OCI-M2 (cell line): Measurements from ENCODE around the gene EXD3.
"Not testable (repeated sequence)": the region's sequence is repeated elsewhere in the genome, so short reads cannot be mapped to it uniquely, and the experiment has no call there.

Experiments
- DNase-seq: peaks from one replicate; lab custom pipeline; 2025; ENCODE audit not compliant: unreplicated experiment; lab: John Stamatoyannopoulos, UW

The EXD3 gene

DNA sequence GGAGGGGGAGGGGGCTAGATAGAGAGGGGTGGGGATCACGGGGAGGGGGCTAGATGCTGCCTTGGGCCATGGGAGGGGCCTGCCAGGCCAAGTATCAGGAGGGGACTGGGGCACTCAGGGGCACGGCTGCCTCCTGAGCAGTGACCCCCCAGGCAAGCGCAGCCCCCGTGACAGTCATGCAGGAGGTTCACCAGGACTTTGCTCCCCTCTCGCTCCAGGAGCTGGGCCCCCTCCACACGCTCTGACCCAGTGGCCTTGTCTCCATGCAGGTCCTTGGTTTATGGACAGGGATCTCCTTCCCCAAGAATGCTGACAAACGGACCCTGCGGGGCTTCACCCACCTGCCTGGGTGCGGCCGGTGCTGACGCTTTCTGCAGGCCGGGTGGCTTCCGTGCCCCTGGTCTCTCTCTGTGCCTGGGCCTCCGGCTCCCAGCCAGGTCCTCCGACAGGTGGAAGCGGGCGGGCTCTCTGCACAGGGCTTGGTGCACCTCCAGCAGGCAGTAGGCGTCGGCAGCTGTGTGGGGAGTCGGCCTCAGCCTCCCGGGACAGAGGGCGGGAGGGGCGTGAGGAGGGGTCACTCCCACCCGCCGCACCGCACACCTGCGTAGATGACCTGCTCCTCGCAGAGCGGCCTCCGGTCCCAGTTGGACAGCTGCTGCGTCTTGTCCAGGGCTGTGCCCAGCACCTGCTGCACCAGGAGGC, 74.0 kb downstream of the EXD3 start:
- no peak for DNase-seq

DNA sequence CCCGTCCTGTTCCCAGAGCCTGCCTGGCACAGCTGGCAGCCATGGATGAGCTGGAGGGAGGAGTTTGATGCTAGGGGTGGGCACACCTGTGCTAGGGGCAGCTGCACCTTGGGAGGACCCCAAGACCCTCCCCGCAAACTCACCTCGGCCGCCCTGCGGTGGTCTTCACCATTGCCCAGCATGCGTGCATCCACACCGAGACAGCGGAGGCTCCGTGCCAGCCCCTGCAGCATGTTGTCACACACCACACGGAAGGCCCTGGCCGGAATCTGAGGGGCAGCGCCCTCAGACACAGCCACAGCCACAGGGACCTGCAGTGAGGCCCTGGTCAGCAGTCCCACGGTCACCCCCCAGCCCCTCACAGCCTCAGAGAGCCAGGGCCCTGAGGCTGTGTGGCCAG, 75.0 kb downstream of the EXD3 start:
- DNase-seq = no peak

DNA sequence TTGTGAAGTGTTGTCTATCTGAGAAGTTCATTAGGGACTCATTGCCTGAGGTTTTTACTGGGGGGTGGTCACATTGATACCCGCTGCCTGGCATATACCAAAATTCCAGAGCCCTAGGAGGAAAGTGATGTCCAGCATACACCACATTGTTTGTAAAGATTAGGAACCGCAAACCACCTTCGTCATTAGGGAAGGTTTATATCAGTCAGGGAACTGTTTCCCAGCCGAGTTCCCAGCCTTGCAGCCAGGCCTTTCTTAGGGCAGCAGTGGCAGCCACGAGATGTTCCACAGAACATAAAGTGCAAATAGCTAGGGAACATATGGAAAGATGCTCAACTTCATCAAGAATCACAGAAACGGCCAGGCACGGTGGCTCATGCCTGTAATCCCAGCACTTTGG, 80.5 kb downstream of the EXD3 start:
- DNase-seq = no peak

DNA sequence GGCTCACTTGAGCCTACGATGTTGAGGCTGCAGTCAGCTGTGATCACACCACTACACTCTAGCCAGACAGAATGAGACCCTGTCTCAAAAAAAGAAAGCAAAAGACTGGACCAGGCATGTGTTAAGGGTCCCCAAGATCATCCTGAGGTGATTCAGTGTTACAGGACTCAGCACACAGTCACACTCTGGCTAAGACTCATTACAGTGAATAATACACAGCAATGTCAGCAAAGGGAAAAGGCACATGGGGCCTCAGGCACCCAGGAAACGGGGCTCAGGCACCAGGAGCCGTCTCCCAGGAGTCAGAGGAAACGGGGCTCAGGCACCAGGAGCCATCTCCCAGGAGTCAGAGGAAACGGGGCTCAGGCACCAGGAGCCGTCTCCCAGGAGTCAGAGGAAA, 81.7 kb downstream of the EXD3 start:
- DNase-seq = no peak

DNA sequence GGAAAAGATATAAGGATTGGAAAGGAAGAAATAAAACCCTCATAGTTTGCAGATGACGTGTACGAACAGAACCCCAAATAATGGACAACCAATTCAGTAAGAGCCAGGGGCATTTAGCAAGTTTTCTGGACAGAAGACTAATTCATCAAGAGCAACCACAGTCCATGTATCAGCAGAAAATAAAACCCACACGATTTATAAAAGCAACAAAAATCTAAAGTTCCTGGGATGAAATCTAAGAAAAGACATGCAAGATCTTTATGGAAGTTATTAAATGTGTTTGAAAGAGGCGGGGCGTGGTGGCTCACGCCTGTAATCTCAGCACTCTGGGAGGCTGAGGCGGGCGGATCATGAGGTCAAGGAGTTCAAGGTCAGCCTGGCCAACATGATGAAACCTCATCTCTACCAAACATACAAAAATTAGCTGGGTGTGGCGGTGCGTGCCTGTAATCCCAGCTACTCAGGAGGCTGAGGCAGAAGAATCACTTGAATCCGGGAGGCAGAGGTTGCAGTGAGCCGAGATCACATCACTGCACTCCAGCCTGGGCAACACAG, 83.0 kb downstream of the EXD3 start:
- not testable (repeated sequence) for DNase-seq

DNA sequence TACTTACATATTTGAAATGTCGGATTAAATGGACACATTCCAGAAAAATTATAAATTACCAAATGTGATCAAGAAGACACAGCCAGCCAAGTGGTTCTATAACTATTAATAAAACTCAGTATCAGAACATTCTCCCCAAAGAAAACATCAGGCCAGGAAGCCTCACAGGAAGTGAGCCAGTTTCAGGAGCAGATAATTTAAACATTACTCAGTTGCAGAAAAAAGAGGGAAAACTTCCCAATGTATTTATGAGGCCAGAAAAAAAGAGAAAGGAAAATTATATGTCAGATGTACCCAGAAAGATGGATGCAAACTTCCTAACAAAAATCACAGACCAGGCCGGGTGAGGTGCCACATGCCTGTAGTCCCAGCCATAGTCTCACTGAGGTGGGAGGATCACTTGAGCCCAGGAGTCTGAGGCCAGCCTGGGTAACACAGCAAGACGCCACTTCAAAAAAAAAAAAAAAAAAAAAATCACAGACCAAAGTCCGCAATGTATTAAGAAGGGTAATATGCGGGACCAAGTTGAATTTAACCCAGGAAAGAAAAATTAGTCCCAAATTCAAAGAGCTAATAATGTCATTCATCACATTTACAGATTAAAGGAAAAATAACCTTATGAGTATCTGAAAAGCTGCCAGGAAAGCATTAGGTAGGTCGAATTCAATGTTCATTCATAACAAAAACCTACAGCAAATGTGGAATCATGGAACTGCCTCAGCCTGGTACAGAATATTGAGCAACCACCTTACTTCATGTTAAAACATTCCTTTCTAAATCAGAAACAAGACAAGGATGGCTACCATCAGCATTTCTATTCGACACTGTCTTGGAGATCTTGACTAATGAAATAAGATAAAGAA, 83.7 kb downstream of the EXD3 start:
- DNase-seq = no peak

DNA sequence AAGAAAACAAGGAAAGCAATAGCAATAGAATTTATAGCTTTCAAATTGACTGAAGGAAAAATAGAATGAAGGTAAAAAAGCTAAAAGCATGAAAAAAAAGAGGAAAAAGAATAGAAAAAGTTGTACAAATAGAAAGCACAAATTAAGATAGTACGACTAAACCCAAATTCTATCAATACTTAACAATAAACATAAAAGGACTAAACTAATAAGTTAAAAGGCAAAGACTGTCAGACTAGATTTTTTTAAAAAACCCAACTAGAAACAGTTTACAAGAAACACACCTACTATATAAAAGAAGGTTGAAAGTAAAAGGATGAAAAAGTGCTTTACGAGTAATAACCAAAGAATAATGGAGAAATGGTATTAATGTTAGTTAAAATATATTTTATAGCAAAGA, 86.2 kb downstream of the EXD3 start:
- DNase-seq = no peak

DNA sequence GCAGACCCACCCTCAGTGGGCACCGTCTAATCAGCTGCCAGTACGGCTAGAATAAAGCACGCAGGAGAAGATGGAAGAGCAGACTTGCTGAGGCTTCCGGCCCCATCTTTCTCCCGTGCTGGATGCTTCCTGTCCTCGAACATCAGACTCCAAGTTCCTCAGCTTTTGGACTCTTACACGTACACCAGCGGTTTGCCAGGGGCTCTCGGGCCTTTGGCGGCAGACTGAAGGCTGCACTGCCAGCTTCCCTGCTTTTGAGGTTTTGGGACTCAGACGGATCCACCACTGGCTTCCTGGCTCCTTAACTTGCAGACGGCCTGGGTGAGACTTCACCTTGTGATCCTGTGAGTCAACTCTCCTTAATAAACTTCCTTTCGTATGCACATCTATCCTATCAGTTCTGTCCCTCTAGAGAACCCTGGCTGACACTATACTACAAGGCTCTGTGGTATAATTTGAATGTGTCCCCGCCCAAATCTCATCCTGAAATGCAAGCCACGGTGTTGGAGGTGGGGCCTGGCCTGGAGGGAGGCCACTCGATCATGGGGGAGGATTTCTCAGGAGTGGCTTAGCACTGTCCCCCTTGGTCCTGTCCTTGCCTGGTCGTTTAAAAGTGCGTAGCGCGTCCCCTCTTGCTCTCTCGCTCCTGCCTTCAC, 89.8 kb downstream of the EXD3 start:
- no peak for DNase-seq

DNA sequence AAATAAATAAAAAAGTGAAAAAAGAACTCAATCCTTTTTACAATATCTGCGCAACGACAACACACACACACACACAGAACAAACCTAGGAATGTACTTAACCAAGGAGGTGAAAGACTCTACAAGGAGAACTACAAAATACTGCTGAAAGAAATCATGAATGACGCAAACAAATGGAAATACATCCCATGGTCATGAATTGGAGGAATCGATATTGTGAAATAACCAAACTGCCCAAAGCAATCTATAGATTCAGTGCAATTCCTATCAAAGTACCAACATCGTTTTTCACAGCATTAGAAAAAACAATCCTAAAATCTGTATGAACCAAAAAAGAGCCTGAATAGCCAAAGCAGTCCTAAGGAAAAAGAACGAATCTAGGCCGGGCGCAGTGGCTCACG, 91.0 kb downstream of the EXD3 start:
- DNase-seq = no peak

DNA sequence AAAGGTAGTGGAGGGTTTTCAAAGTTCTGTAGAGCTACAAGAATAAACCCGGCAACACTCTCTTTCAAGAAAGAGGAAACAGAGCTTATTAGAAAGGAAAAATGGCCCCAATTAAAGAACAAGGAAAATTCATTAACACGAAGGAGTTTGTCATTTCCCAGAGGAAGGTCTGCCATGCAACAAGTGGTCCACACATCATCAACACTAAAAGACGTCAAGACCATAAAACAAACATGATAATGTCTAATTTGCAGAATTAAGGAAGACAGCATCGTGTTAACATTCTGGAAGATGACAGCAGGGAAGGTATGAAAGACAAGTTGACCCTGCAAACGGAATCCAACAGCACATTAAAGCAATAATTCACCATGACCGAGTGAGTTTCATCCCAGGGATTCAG, 92.3 kb downstream of the EXD3 start:
- DNase-seq = no peak

DNA sequence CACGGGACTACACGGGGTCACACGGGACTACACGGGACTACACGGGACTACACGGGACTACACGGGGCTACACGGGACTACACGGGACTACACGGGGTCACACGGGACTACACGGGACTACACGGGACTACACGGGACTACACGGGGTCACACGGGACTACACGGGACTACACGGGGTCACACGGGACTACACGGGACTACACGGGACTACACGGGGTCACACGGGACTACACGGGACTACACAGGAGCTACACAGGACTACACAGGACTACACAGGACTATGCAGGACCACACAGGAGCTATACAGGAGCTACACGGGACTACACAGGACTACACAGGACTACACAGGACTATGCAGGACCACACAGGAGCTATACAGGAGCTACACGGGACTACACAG, 93.4 kb downstream of the EXD3 start:
- DNase-seq = not testable (repeated sequence)

DNA sequence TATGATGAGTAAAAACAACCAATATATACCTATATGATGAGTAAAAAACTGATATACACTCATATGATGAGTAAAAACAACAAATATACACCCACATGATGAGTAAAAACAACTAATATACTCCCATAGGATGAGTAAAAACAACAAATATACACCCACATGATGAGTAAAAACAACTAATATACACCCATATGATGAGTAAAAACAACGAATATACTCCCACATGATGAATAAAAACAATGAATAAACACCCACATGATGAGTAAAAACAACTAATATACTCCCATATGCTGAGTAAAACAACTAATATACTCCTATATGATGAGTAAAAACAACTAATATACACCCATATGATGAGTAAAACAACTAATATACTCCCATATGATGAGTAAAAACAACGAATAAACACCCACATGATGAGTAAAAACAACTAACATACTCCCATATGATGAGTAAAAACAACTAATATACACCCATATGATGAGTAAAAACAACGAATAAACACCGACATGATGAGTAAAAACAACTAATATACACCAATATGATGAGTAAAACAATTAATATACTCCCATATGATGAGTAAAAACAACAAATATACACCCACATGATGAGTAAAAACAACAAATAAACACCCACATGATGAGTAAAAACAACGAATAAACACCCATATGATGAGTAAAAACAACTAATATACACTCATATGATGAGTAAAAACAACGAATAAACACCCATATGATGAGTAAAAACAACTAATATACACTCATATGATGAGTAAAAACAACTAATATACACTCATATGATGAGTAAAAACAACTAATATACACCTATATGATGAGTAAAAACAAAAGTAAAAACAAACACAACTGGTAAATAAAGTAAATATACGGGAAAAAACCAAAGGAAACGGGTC, 95.1 kb downstream of the EXD3 start:
- not testable (repeated sequence) for DNase-seq

DNA sequence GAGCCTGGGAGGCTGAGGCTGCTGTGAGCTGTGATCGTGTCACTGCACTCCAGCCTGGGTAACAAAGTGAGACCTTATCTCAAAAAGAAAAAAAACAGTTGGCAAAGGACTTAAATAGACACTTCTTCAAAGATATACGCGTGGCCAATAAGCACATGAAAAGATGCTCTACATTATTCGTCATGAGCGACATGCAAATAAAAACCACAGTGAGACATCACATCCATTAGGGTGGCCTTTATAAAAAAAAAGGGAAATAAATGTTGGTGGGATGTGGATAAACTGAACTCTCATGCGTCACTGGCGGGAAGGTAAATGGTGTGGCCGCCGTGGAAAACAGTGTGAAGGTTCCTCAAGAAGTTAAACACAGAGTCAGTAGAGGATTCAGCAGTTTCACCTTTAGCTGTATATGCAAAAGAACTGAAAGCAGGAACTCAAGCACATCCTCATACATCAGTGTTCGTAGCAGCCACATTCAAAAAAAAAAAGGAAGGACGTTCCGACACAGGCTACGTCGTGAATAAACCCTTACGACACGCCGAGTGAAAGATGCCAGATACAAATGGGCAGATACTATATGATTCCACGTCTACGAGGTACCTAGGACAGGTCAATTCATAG, 96.4 kb downstream of the EXD3 start:
- DNase-seq = no peak

DNA sequence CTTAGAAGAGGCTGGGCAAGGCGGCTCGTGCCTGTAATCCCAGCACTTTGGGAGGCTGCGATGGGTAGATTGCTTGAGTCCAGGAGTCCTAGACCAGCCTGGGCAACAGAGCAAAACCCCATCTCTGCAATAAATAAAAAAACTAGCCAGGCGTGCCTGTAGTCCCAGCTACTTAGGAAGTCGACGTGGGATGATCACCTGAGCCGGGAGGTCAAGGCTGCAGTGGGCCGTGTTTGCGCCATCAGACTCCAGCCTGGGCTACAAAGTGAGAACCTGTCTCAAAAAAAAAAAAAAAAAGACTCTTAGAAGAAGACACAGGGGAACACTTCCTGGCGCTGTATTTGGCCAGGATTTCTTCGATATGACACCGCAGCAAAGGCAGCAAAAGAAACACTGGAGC, 97.2 kb downstream of the EXD3 start:
- no peak for DNase-seq

DNA sequence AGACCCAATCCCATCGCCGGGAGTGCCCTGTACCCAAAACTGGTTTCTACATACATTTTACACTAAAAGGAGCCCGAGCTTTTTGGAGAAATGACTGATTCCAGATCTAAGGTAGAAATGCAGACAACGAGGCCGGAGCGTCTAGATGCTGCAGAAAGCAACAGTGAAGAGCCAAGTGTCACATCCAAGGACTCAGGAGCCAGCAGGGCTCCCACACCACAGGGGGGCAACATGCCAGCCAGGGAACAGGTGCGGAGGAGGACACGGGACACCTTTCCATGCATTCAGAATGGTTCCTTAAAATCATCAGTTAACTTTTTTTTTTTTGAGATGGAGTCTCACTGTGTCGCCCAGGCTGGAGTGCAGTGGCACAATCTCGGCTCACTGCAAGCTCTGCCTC, 97.8 kb downstream of the EXD3 start:
- DNase-seq = no peak

DNA sequence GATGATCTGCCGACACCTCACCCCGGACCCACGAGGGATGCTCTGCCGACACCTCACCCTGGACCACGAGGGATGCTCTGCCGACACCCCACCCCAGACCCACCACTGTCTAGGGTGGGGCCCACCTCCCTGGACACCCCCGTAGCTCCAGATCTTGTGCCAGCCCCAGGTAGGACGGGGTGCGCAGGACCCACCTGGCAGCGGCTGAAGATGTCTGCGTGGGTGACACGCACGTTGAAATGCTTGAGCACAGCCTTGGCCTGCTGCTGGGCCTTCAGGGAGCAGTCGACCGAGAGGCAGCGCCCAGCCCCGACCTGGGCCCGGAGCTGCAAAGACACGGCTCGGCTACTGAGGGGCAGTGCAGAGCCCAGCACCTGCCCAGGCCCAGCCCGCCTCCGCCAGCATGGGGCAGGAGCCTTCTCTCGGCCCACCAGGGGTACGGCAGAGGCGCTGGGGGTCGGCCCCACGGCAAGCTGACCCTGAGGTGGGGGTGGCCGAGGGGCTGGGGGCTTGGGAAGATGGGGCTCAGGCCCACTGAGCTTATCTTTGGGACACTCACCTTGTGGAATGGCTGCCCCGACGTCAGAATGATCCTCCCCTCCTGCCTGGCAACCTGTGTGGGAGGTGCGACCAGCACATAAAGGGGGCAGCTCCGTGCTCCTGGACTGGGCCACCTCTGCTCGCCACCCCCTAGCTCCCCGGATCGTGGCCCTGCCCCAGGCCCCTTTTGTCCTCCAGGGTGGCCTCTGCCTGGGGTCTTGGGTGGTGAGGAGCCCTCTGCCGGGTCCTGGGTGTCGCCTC, 99.2 kb downstream of the EXD3 start:
- DNase-seq = no peak

DNA sequence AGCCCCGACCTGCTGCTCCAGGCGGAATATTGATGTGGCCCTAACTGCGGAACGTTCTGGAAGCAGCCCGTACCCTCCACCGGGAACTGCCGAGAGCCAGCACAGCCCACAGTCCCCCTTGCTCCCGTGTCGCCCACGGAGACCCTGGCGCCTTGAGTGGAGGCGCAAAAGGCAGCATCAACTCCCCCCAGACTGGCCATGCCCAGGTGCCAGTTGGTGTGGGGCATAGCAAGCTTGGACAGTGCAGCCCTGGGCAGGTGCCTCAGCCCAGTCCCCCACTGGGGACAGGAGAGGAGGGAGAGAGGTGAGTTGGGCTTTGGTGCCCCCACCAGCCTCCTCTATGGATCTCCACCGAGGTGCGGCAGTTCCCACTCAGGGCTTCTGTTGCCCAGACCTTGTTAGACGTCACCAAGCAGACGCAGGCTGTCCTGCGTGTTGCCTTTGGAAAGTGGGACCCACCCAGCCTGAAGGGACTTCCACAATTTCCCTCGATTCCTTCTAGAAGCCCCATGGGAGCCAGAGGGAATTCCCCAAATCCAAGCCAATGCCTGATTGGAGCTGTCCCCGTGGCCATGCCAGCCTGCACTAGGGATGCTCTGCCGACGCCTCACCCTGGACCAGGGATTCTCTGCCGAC, 101.1 kb downstream of the EXD3 start:
- no peak for DNase-seq

DNA sequence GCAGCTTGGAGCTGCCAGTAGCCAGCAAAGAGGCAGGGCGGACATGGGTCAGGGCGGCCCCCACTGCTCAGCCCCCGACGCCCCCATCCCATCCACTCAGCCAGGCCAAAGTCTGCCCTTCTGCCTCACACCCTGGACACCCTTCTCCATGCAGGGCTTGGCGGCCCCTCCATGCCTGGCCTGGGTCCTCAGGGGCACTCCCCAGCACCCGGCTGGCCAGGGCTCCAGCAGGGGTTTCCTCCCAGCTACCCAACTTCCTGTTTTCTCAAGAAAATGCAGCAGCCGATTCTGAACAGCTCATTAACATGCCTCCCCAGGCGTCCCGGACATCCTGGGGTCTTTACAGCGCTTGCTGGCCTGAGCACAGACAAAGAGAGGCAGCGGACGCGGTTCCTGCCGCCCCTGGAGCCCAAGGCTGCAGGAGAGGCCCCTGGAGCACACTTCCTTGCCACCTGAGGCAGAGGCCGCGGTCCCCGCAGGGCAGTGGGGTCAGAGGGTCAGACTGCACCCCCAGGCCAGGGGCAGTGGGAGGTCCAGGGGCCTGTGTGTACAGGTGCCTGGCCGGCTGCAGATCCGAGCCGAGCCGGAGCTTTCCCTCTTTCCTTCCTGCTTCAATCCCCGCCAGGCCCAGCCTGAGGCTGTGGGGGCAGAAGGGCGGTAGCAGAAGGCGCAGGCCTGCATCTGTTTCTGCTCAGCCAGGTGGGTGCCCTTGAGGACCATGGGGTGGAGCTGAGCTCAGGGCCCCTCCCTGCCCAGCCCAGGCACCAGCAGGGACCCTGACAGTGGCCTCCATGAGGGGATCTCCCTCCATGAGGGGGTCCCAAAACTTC, 102.2 kb downstream of the EXD3 start:
- DNase-seq = no peak
